ENCODE results near the gene APLP2. TPM values are rescaled to one million over a fixed set of nuclear protein-coding genes. Genes with fewer than 3 reads are reported as not detected.

The APLP2 gene
- total RNA-seq, 4 donors from 2014 or later: 125 to 226 (median 158) TPM

GRCh38 chr11:130112071-130112830, 42.6 kb downstream of the APLP2 start:
- no peak overlapping the region for H3K4me3 ChIP-seq (ENCODE audit: low read depth, poor library complexity, severe bottlenecking)
- TF ChIP-seq POLR2A (IDR thresholded peaks at IDR 0.05) (no peak), CTCF (IDR thresholded peaks at IDR 0.05) (no peak)
- no peak for DNase-seq (ENCODE audit: low spot score in 2 of 2)
- WGBS, 2 donors: 92 to 93% methylated on average over 10 of the region's 10 CpGs
- intact Hi-C loops (cut with DNase I; ENCODE audit: low total_unique reads): no loop called here

- DNase-seq (ENCODE audit: low spot score in 2 of 2): no peak
- WGBS, 2 donors: 94 to 97% methylated on average over 5 of the region's 5 CpGs
- TF ChIP-seq POLR2A (IDR thresholded peaks at IDR 0.05) (no peak), CTCF (IDR thresholded peaks at IDR 0.05) (no peak)
- no peak overlapping the region for H3K4me3 ChIP-seq (ENCODE audit: low read depth, poor library complexity, severe bottlenecking)
- intact Hi-C loops (cut with DNase I; ENCODE audit: low total_unique reads): no loop called here
These were observed 44.6 kb downstream of the APLP2 start for GRCh38 chr11:130114281-130114680.

GRCh38 chr11:130114726-130115125, 45.0 kb downstream of the APLP2 start:
- TF ChIP-seq CTCF (IDR thresholded peaks at IDR 0.05): no peak
- TF ChIP-seq POLR2A (IDR thresholded peaks at IDR 0.05): no peak
- WGBS, 2 donors: 89 to 95% methylated on average over 4 of the region's 4 CpGs
- intact Hi-C loops (cut with DNase I; ENCODE audit: low total_unique reads): no loop called here
- DNase-seq (ENCODE audit: low spot score in 2 of 2): no peak
- H3K4me3 ChIP-seq (ENCODE audit: low read depth, poor library complexity, severe bottlenecking): no peak overlapping the region

GRCh38 chr11:130115218-130115617, 45.5 kb downstream of the APLP2 start:
- no peak overlapping the region for H3K4me3 ChIP-seq (ENCODE audit: low read depth, poor library complexity, severe bottlenecking)
- no peak for DNase-seq (ENCODE audit: low spot score in 2 of 2)
- no peak for TF ChIP-seq POLR2A (IDR thresholded peaks at IDR 0.05)
- TF ChIP-seq CTCF (IDR thresholded peaks at IDR 0.05): no peak

GRCh38 chr11:130118165-130118564, 48.5 kb downstream of the APLP2 start:
- 87 to 91% methylated on average over 2 of the region's 2 CpGs for WGBS, 2 donors
- intact Hi-C loops (cut with DNase I; ENCODE audit: low total_unique reads): no loop called here
- no peak for TF ChIP-seq POLR2A (IDR thresholded peaks at IDR 0.05)
- TF ChIP-seq CTCF (IDR thresholded peaks at IDR 0.05): no peak
- no peak for DNase-seq (ENCODE audit: low spot score in 2 of 2)
- no peak overlapping the region for H3K4me3 ChIP-seq (ENCODE audit: low read depth, poor library complexity, severe bottlenecking)

More at GRCh38 chr11:130115218-130115617, 45.5 kb downstream of the APLP2 start:
- intact Hi-C loops (cut with DNase I; ENCODE audit: low total_unique reads): no loop called here
- 74 to 78% methylated on average over 2 of the region's 2 CpGs for whole genome bisulfite sequencing, 2 donors
